HEK293 (cell line): ENCODE data around the gene CCDC57.
"Not testable (repeated sequence)": the region's sequence is repeated elsewhere in the genome, so short reads cannot be mapped to it uniquely, and the experiment has no call there.

Source experiments
- CTCF ChIA-PET: fragments of 350-600 bp; formaldehyde crosslinking; extraction: SDS; loops from one replicate; lab custom pipeline; 2021; ENCODE audit warnings: antibody characterized with exemption; lab: Yijun Ruan, JAX
- POLR2A ChIA-PET: fragments of 300-600 bp; formaldehyde crosslinking; extraction: SDS; loops from one replicate; lab custom pipeline; 2020; ENCODE audit warnings: antibody characterized with exemption, inconsistent platforms; lab: Yijun Ruan, JAX
- H3K27ac ChIP-seq: fragments of 200-500 bp; sonication (Bioruptor generic); 2 replicates; pipeline ENCODE4 v1.5.1; 2014; ENCODE audit warnings: low read depth, low read length, control low read depth, inconsistent platforms; ENCODE audit errors: extremely low read depth
- H3K36me3 ChIP-seq, 2 experiments: fragments of 200-500 bp in 1 of 2; sonication (Bioruptor generic) in 1 of 2; 1 replicate in 1 of 2; 2 replicates in 1 of 2; pipeline ENCODE4 v1.5.1; 2014 to 2017; ENCODE audit warnings: inconsistent platforms in 2 of 2, low read length in 2 of 2; ENCODE audit not compliant: control insufficient read depth in 2 of 2, insufficient read depth in 1 of 2
- H3K4me1 ChIP-seq: fragments of 200-500 bp; sonication (Bioruptor generic); 2 replicates; pipeline ENCODE4 v1.5.1; 2014; ENCODE audit warnings: mild to moderate bottlenecking, low read length, inconsistent platforms; ENCODE audit not compliant: control insufficient read depth, insufficient read depth
- H3K4me3 ChIP-seq: 2 replicates; pipeline ENCODE4 v1.5.1; 2011; ENCODE audit warnings: low read depth, mild to moderate bottlenecking, control low read depth, low read length, moderate library complexity
- H3K9me3 ChIP-seq: fragments of 200-500 bp; sonication (Bioruptor generic); 2 replicates; pipeline ENCODE4 v1.5.1; 2014; ENCODE audit warnings: low read depth, low read length, inconsistent platforms; ENCODE audit not compliant: control insufficient read depth, insufficient read depth
- EGR2 ChIP-seq: fragments of 450-650 bp; formaldehyde crosslinking; IDR thresholded peaks from 2 replicates; pipeline ENCODE4 v1.5.1; 2016; ENCODE audit warnings: low read depth, missing biosample characterization, missing genetic modification characterization
- GLI4 ChIP-seq: fragments of 450-650 bp; formaldehyde crosslinking; IDR thresholded peaks from 2 replicates; pipeline ENCODE4 v1.5.1; 2016; ENCODE audit warnings: missing biosample characterization, missing genetic modification characterization
- SCRT2 ChIP-seq: fragments of 450-650 bp; formaldehyde crosslinking; IDR thresholded peaks from 2 replicates; pipeline ENCODE4 v1.5.1; 2016; ENCODE audit warnings: missing biosample characterization, missing genetic modification characterization
- SP3 ChIP-seq: fragments of 450-650 bp; formaldehyde crosslinking; IDR thresholded peaks from 2 replicates; pipeline ENCODE4 v1.5.1; 2016; ENCODE audit warnings: missing biosample characterization, missing genetic modification characterization
- ZFHX2 ChIP-seq: fragments of 450-650 bp; formaldehyde crosslinking; conservative IDR thresholded peaks from 2 replicates; pipeline ENCODE4 v1.5.1; 2016; ENCODE audit warnings: missing biosample characterization, missing genetic modification characterization
- ZNF133 ChIP-seq: fragments of 450-650 bp; formaldehyde crosslinking; IDR thresholded peaks from 2 replicates; pipeline ENCODE4 v1.5.1; 2016; ENCODE audit warnings: missing biosample characterization, missing genetic modification characterization
- ZNF16 ChIP-seq: fragments of 450-650 bp; formaldehyde crosslinking; IDR thresholded peaks from 2 replicates; pipeline ENCODE4 v1.5.1; 2016; ENCODE audit warnings: low read depth, missing biosample characterization, missing genetic modification characterization
- ZNF266 ChIP-seq: fragments of 450-650 bp; formaldehyde crosslinking; IDR thresholded peaks from 2 replicates; pipeline ENCODE4 v1.5.1; 2016; ENCODE audit warnings: missing biosample characterization, missing genetic modification characterization, low read depth
- ZNF37A ChIP-seq: fragments of 450-650 bp; IDR thresholded peaks from 2 replicates; pipeline ENCODE4 v1.5.1; 2018; ENCODE audit warnings: missing biosample characterization, missing genetic modification characterization
- ZNF600 ChIP-seq: fragments of 450-650 bp; formaldehyde crosslinking; IDR thresholded peaks from 2 replicates; pipeline ENCODE4 v1.5.1; 2016; ENCODE audit warnings: missing biosample characterization, missing genetic modification characterization
- ZNF623 ChIP-seq: fragments of 450-650 bp; formaldehyde crosslinking; IDR thresholded peaks from 2 replicates; pipeline ENCODE4 v1.5.1; 2016; ENCODE audit warnings: missing biosample characterization, missing genetic modification characterization
- ZNF629 ChIP-seq: fragments of 450-650 bp; formaldehyde crosslinking; IDR thresholded peaks from 2 replicates; pipeline ENCODE4 v1.5.1; 2017; ENCODE audit warnings: missing biosample characterization, missing genetic modification characterization
- TF ChIP-seq, protein P1 (sequence below): fragments of 450-650 bp; formaldehyde crosslinking; IDR thresholded peaks from 2 replicates; pipeline ENCODE4 v1.5.1; 2016; ENCODE audit warnings: missing biosample characterization, missing genetic modification characterization
- TF ChIP-seq, protein P2 (sequence below): fragments of 450-650 bp; formaldehyde crosslinking; IDR thresholded peaks from 2 replicates; pipeline ENCODE4 v1.5.1; 2016; ENCODE audit warnings: missing biosample characterization, missing genetic modification characterization, borderline replicate concordance
- TF ChIP-seq, protein P3 (sequence below): fragments of 450-650 bp; formaldehyde crosslinking; IDR thresholded peaks from 2 replicates; pipeline ENCODE4 v1.5.1; 2017; ENCODE audit warnings: missing biosample characterization, missing genetic modification characterization
- TF ChIP-seq, protein P4 (sequence below): fragments of 450-650 bp; formaldehyde crosslinking; IDR thresholded peaks from 2 replicates; pipeline ENCODE4 v1.5.1; 2016; ENCODE audit warnings: missing biosample characterization, missing genetic modification characterization, borderline replicate concordance

CCDC57 gene

DNA sequence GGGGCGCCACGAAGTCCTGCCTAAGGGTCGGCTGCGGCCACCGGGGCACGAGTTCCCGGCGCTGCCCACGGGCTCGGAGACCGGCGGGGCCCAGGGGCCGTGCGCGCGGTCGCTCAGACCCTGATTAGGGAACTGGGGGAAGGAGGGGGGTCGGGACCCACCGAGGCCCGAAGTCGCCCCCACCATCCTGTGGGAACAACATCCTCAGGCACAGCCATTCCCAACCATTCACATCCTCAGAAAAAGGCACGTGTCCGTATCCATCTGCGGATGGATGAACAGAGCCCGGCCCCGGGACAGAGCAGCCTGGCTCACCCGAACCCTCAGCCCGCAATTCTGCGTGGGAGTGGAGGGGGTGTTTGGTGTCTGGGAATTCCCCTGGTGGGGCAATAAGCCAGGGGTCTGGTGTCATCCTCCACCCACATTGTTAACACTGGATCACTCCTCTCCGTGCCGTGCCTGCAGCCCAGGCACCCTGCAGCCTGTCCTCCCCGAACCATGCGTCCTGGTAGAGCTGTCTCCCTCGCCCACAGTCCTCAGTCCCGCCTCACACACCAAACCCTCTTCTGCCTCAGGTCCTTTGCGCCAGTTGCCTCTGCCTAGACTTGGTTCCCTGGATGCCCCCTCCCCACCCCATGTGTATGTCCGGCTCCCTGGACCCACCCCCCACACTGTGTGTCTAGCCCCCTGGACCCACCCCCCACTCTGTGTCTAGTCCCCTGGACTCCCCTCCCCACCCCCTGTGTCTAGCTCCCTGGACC lies 789 bp upstream of the CCDC57 start (continued):
- TF ChIP-seq, protein P1, sequence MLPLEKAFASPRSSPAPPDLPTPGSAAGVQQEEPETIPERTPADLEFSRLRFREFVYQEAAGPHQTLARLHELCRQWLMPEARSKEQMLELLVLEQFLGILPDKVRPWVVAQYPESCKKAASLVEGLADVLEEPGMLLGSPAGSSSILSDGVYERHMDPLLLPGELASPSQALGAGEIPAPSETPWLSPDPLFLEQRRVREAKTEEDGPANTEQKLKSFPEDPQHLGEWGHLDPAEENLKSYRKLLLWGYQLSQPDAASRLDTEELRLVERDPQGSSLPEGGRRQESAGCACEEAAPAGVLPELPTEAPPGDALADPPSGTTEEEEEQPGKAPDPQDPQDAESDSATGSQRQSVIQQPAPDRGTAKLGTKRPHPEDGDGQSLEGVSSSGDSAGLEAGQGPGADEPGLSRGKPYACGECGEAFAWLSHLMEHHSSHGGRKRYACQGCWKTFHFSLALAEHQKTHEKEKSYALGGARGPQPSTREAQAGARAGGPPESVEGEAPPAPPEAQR (tag by site-specific recombination) = no peak
- TF ChIP-seq, protein P2, sequence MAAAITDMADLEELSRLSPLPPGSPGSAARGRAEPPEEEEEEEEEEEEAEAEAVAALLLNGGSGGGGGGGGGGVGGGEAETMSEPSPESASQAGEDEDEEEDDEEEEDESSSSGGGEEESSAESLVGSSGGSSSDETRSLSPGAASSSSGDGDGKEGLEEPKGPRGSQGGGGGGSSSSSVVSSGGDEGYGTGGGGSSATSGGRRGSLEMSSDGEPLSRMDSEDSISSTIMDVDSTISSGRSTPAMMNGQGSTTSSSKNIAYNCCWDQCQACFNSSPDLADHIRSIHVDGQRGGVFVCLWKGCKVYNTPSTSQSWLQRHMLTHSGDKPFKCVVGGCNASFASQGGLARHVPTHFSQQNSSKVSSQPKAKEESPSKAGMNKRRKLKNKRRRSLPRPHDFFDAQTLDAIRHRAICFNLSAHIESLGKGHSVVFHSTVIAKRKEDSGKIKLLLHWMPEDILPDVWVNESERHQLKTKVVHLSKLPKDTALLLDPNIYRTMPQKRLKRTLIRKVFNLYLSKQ (tag by site-specific recombination) = no peak

DNA sequence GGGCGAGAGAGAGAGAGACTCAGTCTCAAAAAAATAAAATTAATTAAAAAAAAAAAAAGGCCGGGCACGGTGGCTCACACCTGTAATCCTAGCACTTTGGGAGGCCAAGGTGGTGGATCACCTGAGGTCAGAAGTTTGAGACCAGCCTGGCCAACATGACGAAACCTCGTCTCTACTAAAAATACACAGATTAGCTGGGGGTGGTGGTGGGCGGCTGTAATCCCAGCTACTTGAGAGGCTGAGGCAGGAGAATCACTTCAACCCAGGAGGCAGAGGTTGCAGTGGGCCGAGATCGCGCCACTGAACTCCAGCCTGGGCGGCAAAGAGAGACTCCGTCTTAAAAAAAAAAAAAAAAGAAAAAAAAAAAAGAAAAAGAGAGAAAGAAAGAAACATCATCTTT lies 2.0 kb downstream of the CCDC57 start:
- H3K27ac ChIP-seq, H3K9me3 ChIP-seq, H3K4me3 ChIP-seq, H3K36me3 ChIP-seq, POLR2A ChIA-PET: not testable (repeated sequence)
- CTCF ChIA-PET = interaction anchor here (0.6 to 2.0 kb wide), 4 partner anchors 25 to 557 kb away, joined by 3 to 9 read pairs (median 5); no protein-coding TSS in a partner anchor
- peaks cover 12% of the 10 kb centered on the region; the same call in 1 of the 2 replicates for H3K4me1 ChIP-seq
- peak; percentile 72; the same call in 1 of the 2 replicates for TF ChIP-seq EGR2
- TF ChIP-seq ZFHX2 = peak; percentile 60; the same call in 1 of the 2 replicates

DNA sequence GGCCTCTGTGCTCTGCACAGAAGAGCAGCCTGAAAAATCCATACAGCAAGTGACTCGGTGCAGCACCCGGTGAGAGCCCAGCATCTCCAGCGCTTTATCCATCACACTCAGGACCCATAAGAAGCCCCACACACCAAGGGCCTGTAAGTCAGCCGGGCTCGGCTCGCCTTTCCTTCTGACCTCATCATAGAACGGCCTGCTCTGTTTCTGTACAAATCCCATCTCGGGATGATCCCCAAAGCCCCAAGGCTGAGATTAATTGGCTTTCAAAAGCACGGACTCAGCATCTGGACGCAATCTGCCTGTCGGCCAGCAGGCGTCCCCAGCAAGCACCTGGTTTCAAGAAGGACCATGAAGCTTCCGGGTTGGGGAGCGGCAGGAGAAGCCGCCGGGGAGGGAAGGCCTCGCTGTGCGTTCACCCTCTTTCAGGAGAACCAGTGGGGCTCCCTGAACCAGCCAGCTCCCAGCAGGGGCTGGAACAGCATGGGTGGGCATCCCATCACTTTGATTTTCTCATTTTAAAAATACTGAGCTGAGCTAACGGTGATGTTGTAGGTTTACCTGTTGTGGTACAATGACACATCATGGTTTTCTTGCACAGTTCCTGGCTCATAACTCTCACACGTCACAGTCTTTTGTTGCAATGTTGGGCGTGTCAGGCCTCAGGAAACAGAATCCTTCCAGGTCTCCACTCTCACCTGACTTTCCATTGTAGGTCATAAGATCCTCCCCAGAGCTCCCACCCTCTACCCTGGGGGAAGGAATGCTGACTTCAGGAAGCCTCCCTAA lies 6.7 kb downstream of the CCDC57 start:
- POLR2A ChIA-PET = interaction anchor here (0.6 to 2.2 kb wide), 5 partner anchors 9 to 175 kb away, joined by 3 to 8 read pairs (median 6); no protein-coding TSS in a partner anchor
- Histone ChIP-seq H3K4me1 (peaks cover 5% of the 10 kb centered on the region; the same call in 1 of the 2 replicates), H3K27ac (peak overlapping the region; percentile 26; the same call in 1 of the 2 replicates), H3K36me3 (peaks cover 0 to 14% of the 10 kb centered on the region in 2 experiments; a peak in 2 of 3 replicates), H3K4me3 (no peak overlapping the region), H3K9me3 (no peaks in the 10 kb centered on the region)
- CTCF ChIA-PET = interaction anchor here (0.7 to 2.7 kb wide), 18 partner anchors 9 to 219 kb away, joined by 3 to 12 read pairs (median 3); no protein-coding TSS in a partner anchor
- TF ChIP-seq ZNF629 (tag by site-specific recombination) (peak; percentile 91), GLI4 (tag by site-specific recombination) (no peak), ZNF600 (tag by site-specific recombination) (peak; percentile 67; the same call in 1 of the 2 replicates), ZNF133 (tag by site-specific recombination) (no peak), ZNF623 (tag by site-specific recombination) (no peak), ZNF16 (tag by site-specific recombination) (no peak), SP3 (tag by site-specific recombination) (peak; percentile 52), ZNF37A (tag by site-specific recombination) (no peak), ZNF266 (tag by site-specific recombination) (no peak), ZFHX2 (no peak), SCRT2 (tag by site-specific recombination) (peak; percentile 93)
- TF ChIP-seq, protein P3, sequence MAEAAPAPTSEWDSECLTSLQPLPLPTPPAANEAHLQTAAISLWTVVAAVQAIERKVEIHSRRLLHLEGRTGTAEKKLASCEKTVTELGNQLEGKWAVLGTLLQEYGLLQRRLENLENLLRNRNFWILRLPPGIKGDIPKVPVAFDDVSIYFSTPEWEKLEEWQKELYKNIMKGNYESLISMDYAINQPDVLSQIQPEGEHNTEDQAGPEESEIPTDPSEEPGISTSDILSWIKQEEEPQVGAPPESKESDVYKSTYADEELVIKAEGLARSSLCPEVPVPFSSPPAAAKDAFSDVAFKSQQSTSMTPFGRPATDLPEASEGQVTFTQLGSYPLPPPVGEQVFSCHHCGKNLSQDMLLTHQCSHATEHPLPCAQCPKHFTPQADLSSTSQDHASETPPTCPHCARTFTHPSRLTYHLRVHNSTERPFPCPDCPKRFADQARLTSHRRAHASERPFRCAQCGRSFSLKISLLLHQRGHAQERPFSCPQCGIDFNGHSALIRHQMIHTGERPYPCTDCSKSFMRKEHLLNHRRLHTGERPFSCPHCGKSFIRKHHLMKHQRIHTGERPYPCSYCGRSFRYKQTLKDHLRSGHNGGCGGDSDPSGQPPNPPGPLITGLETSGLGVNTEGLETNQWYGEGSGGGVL (tag by site-specific recombination) = no peak
- TF ChIP-seq, protein P4, sequence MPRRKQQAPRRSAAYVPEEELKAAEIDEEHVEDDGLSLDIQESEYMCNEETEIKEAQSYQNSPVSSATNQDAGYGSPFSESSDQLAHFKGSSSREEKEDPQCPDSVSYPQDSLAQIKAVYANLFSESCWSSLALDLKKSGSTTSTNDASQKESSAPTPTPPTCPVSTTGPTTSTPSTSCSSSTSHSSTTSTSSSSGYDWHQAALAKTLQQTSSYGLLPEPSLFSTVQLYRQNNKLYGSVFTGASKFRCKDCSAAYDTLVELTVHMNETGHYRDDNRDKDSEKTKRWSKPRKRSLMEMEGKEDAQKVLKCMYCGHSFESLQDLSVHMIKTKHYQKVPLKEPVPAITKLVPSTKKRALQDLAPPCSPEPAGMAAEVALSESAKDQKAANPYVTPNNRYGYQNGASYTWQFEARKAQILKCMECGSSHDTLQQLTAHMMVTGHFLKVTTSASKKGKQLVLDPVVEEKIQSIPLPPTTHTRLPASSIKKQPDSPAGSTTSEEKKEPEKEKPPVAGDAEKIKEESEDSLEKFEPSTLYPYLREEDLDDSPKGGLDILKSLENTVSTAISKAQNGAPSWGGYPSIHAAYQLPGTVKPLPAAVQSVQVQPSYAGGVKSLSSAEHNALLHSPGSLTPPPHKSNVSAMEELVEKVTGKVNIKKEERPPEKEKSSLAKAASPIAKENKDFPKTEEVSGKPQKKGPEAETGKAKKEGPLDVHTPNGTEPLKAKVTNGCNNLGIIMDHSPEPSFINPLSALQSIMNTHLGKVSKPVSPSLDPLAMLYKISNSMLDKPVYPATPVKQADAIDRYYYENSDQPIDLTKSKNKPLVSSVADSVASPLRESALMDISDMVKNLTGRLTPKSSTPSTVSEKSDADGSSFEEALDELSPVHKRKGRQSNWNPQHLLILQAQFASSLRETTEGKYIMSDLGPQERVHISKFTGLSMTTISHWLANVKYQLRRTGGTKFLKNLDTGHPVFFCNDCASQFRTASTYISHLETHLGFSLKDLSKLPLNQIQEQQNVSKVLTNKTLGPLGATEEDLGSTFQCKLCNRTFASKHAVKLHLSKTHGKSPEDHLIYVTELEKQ (tag by site-specific recombination) = no peak
- TF ChIP-seq, protein P2 (tag by site-specific recombination) = no peak
